Measurements from ENCODE around the gene KCNK2.

GRCh38 chr1:215054266-215054665 is 28.3 kb upstream of the KCNK2 start:
- no peak for TF ChIP-seq CTCF (conservative IDR thresholded peaks at IDR 0.05; ENCODE audit: low read length)
- TF ChIP-seq EZH2phosphoT487 (IDR thresholded peaks at IDR 0.05; ENCODE audit: borderline replicate concordance, low read depth, low read length) = no peak

Data from OCI-LY7 (cell line).